ENCODE measurements around the gene NCR2.

GRCh38 chr6:41353333-41353732 lies 17.9 kb downstream of the NCR2 start:
- TF ChIP-seq DPF2 (CRISPR knock-in tag; IDR thresholded peaks at IDR 0.05; ENCODE audit: borderline replicate concordance, low read depth) (no peak), MYC (CRISPR knock-in tag; IDR thresholded peaks at IDR 0.05; ENCODE audit: borderline replicate concordance) (no peak), ZBTB14 (CRISPR knock-in tag; IDR thresholded peaks at IDR 0.05) (no peak), ZNF792 (CRISPR knock-in tag; IDR thresholded peaks at IDR 0.05) (no peak), KDM4B (CRISPR knock-in tag; IDR thresholded peaks at IDR 0.05) (no peak), CREB1 (IDR thresholded peaks at IDR 0.05) (no peak), CREB1 (CRISPR knock-in tag; IDR thresholded peaks at IDR 0.05) (no peak), FOXJ3 (CRISPR knock-in tag; IDR thresholded peaks at IDR 0.05; ENCODE audit: borderline replicate concordance) (no peak), CTCF (CRISPR knock-in tag; IDR thresholded peaks at IDR 0.05) (no peak), CEBPB (IDR thresholded peaks at IDR 0.05; ENCODE audit: borderline replicate concordance, low read depth, low read length) (no peak)

Measured in HepG2 (cell line).